Caco-2 (cell line): ENCODE data around the gene FGF10. TPM values are rescaled to one million over a fixed set of nuclear protein-coding genes. Genes with fewer than 3 reads are reported as not detected.

Experiments
- BruUV-seq: library from RNA; stranded (reverse); fragments of 400-500 nt; replicated peaks from 2 replicates; lab custom pipeline; 2021; lab: Mats Ljungman, UMichigan
- CTCF ChIA-PET: fragments of 300-600 bp; sonication (Branson Sonifier 250); formaldehyde crosslinking; loops from one replicate; lab custom pipeline; 2022; ENCODE audit warnings: antibody characterized with exemption; lab: Charles Lee
- POLR2A ChIA-PET: fragments of 300-600 bp; sonication (Branson Sonifier 250); formaldehyde crosslinking; loops from one replicate; lab custom pipeline; 2022; ENCODE audit warnings: antibody characterized with exemption; lab: Charles Lee
- DNase-seq, 2 experiments: peaks; one replicate each; pipeline versions ENCODE4 v3.0.0 to v3.0.0-alpha.2; 2020 to 2022
- H3K27me3 ChIP-seq: replicated peaks from 2 replicates; pipeline ENCODE4 v1.6.0; 2011; ENCODE audit warnings: low read length; ENCODE audit not compliant: control insufficient read depth, insufficient read depth
- H3K36me3 ChIP-seq: 2 replicates; pipeline ENCODE4 v1.5.1; 2011; ENCODE audit warnings: low read length; ENCODE audit not compliant: control insufficient read depth, insufficient read depth
- H3K4me1 ChIP-seq: fragments of 250-450 bp; sonication (Bioruptor Pico); 2 replicates; pipeline ENCODE4 v1.5.1; 2020; ENCODE audit warnings: mild to moderate bottlenecking
- H3K4me3 ChIP-seq: 2 replicates; pipeline ENCODE4 v1.5.1; 2011; ENCODE audit warnings: low read depth, mild to moderate bottlenecking, control low read depth, low read length
- H3K9me3 ChIP-seq: fragments of 250-450 bp; sonication (Bioruptor Pico); 2 replicates; pipeline ENCODE4 v1.5.1; 2020; ENCODE audit warnings: mild to moderate bottlenecking, moderate library complexity
- H3K27ac Mint-ChIP-seq: one replicate; pipeline ENCODE4 v1.8.0; 2022; ENCODE audit warnings: mixed read lengths; ENCODE audit not compliant: unreplicated experiment
- H3K27me3 Mint-ChIP-seq: one replicate; pipeline ENCODE4 v1.8.0; 2022; ENCODE audit warnings: mixed read lengths; ENCODE audit not compliant: insufficient read depth, unreplicated experiment
- H3K36me3 Mint-ChIP-seq: one replicate; pipeline ENCODE4 v1.8.0; 2022; ENCODE audit warnings: mild to moderate bottlenecking, mixed read lengths; ENCODE audit not compliant: insufficient read depth, unreplicated experiment
- H3K4me1 Mint-ChIP-seq: one replicate; pipeline ENCODE4 v1.8.0; 2022; ENCODE audit warnings: low read depth, mixed read lengths; ENCODE audit not compliant: unreplicated experiment
- H3K4me3 Mint-ChIP-seq: one replicate; pipeline ENCODE4 v1.8.0; 2022; ENCODE audit warnings: mild to moderate bottlenecking, moderate library complexity, mixed read lengths; ENCODE audit not compliant: unreplicated experiment
- H3K9me3 Mint-ChIP-seq: one replicate; pipeline ENCODE4 v1.8.0; 2022; ENCODE audit warnings: mixed read lengths; ENCODE audit not compliant: unreplicated experiment
- intact Hi-C: fragments of 100-400 bp; cut with micrococcal nuclease; formaldehyde crosslinking; loops from one replicate; pipeline ENCODE4 v1.10.0; 2022; ENCODE audit not compliant: unreplicated experiment
- total RNA-seq: library from RNA; stranded (reverse); gene quantifications from 2 replicates; pipeline ENCODE4 v1.2.3, GENCODE V29; 2022
- TF ChIP-seq, protein P1 (sequence below), 2 experiments: fragments of 200-600 bp in 1 of 2; IDR thresholded peaks; 1 replicate in 1 of 2; 2 replicates in 1 of 2; pipeline versions ENCODE4 v1.5.1 to v1.8.0; 2011 to 2022; ENCODE audit warnings: antibody characterized with exemption in 1 of 2, control low read depth in 1 of 2, inconsistent platforms in 1 of 2, low read depth in 1 of 2, low read length in 1 of 2, mild to moderate bottlenecking in 1 of 2, moderate library complexity in 1 of 2; ENCODE audit not compliant: insufficient read depth in 1 of 2, severe bottlenecking in 1 of 2, unreplicated experiment in 1 of 2

Gene FGF10
- total RNA-seq, 1 experiment from 2014 or later: not detected

DNA sequence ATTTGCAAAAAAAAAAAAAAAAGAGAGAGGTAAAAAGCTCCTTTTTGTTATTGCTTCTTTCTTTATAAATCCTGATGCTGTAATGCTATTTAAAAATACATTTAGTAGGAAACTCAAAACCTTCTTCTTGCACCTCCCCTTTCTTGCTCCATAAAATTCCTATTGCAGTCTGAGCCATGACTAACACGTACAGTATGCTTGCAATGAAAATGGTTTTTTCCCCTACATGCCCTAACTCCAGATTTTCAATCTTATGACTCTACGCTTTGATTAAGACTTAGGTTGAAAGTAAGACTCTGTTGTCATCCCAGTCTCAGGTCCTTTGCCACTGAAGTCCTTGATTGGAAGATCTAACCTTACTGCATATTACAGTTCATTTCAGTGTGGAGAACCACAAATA, 23.9 kb downstream of the FGF10 start:
- intact Hi-C loops: no loop called here

GRCh38 chr5:44364097-44364496, 25.1 kb downstream of the FGF10 start:
- Mint-ChIP-seq H3K36me3 (no peaks in the 10 kb centered on the region), H3K4me1 (no peaks in the 10 kb centered on the region), H3K9me3 (no peaks in the 10 kb centered on the region), H3K4me3 (no peak overlapping the region), H3K27ac (no peak overlapping the region), H3K27me3 (peaks cover 12% of the 10 kb centered on the region)
- ChIA-PET CTCF (no interaction called here), POLR2A (no interaction called here)
- intact Hi-C loops: no loop called here
- no peaks in the 10 kb centered on the region for H3K9me3 ChIP-seq
- no TSS peak for BruUV-seq
- H3K4me3 ChIP-seq: no peak overlapping the region
- H3K27me3 ChIP-seq: no peaks in the 10 kb centered on the region
- no peaks in the 10 kb centered on the region for H3K4me1 ChIP-seq
- no peaks in the 10 kb centered on the region for H3K36me3 ChIP-seq
- TF ChIP-seq, protein P1, sequence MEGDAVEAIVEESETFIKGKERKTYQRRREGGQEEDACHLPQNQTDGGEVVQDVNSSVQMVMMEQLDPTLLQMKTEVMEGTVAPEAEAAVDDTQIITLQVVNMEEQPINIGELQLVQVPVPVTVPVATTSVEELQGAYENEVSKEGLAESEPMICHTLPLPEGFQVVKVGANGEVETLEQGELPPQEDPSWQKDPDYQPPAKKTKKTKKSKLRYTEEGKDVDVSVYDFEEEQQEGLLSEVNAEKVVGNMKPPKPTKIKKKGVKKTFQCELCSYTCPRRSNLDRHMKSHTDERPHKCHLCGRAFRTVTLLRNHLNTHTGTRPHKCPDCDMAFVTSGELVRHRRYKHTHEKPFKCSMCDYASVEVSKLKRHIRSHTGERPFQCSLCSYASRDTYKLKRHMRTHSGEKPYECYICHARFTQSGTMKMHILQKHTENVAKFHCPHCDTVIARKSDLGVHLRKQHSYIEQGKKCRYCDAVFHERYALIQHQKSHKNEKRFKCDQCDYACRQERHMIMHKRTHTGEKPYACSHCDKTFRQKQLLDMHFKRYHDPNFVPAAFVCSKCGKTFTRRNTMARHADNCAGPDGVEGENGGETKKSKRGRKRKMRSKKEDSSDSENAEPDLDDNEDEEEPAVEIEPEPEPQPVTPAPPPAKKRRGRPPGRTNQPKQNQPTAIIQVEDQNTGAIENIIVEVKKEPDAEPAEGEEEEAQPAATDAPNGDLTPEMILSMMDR (IDR thresholded peaks at IDR 0.05; ENCODE audit: insufficient read depth in 1 of 2, low read depth in 1 of 2, low read length in 1 of 2, severe bottlenecking in 1 of 2, unreplicated experiment in 1 of 2): no peak
- no peak for DNase-seq

More for the DNA sequence above, 23.9 kb downstream of the FGF10 start:
- Histone ChIP-seq H3K9me3 (no peaks in the 10 kb centered on the region), H3K4me1 (no peaks in the 10 kb centered on the region), H3K36me3 (no peaks in the 10 kb centered on the region), H3K27me3 (no peaks in the 10 kb centered on the region), H3K4me3 (no peak overlapping the region)
- ChIA-PET POLR2A (no interaction called here), CTCF (no interaction called here)
- TF ChIP-seq, protein P1 (IDR thresholded peaks at IDR 0.05; ENCODE audit: insufficient read depth in 1 of 2, low read depth in 1 of 2, low read length in 1 of 2, severe bottlenecking in 1 of 2, unreplicated experiment in 1 of 2): no peak
- Mint-ChIP-seq H3K4me3 (no peak overlapping the region), H3K4me1 (no peaks in the 10 kb centered on the region), H3K36me3 (no peaks in the 10 kb centered on the region), H3K27ac (no peak overlapping the region), H3K9me3 (no peaks in the 10 kb centered on the region), H3K27me3 (peaks cover 14% of the 10 kb centered on the region)
- no peak for DNase-seq
- no TSS peak for BruUV-seq

DNA sequence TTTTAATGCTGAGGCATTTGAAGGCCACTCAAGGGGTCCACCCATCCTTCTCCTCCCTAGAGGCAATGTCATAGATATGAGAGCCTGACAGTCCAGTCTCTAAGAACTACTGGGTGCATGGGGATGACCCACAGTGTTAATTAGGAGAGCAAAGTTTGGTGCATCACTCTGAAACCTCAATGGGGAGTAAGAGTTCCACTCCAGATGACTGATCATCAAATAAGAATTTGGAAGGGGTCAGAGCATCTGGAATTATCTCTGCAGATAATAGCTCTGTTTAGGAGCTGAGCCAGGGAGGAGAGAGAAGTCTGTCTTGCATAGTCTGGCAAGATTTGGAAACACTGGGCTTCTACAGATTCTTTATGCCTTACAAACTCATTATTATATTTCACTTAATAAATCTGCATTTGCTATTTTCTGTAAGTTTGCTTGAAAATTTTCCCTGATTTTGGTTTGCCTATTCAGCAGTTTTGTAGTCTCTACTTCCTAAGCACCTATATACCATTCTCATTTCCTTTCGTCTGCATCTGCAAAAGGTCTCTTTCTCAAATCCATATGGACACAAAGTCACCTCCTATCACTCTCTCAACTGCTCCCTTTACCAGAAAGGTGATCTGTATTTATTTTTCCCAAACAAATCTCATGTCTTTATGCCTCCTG, 27.7 kb downstream of the FGF10 start:
- H3K36me3 Mint-ChIP-seq: no peaks in the 10 kb centered on the region
- peaks cover 12% of the 10 kb centered on the region for H3K27me3 Mint-ChIP-seq
- Histone ChIP-seq H3K4me3 (no peak overlapping the region), H3K4me1 (no peaks in the 10 kb centered on the region), H3K9me3 (no peaks in the 10 kb centered on the region), H3K36me3 (no peaks in the 10 kb centered on the region), H3K27me3 (no peaks in the 10 kb centered on the region)
- intact Hi-C loops: no loop called here
- TF ChIP-seq, protein P1 (IDR thresholded peaks at IDR 0.05; ENCODE audit: insufficient read depth in 1 of 2, low read depth in 1 of 2, low read length in 1 of 2, severe bottlenecking in 1 of 2, unreplicated experiment in 1 of 2): no peak
- BruUV-seq: no TSS peak
- DNase-seq: no peak
- H3K4me1 Mint-ChIP-seq: no peaks in the 10 kb centered on the region
- no peak overlapping the region for H3K27ac Mint-ChIP-seq
- CTCF ChIA-PET: no interaction called here
- POLR2A ChIA-PET: no interaction called here
- no peaks in the 10 kb centered on the region for H3K9me3 Mint-ChIP-seq
- no peak overlapping the region for H3K4me3 Mint-ChIP-seq
